Esophagus muscularis mucosa (tissue), 3 donors: ENCODE measurements around the gene SLCO2A1.

ENCODE experiments used
- CTCF ChIP-seq, 3 experiments: fragments of 200-600 bp in 2 of 3; fragments of 450-650 bp in 1 of 3; sonication (generic) in 2 of 3; IDR thresholded peaks; one replicate each; pipeline ENCODE4 v1.5.1; 2017 to 2019; ENCODE audit warnings: antibody characterized with exemption in 3 of 3, mild to moderate bottlenecking in 2 of 3, moderate library complexity in 1 of 3
- POLR2A ChIP-seq: fragments of 450-650 bp; IDR thresholded peaks from one replicate; pipeline ENCODE4 v1.6.1; 2017; ENCODE audit warnings: antibody characterized with exemption, moderate library complexity, mild to moderate bottlenecking, low read depth

DNA sequence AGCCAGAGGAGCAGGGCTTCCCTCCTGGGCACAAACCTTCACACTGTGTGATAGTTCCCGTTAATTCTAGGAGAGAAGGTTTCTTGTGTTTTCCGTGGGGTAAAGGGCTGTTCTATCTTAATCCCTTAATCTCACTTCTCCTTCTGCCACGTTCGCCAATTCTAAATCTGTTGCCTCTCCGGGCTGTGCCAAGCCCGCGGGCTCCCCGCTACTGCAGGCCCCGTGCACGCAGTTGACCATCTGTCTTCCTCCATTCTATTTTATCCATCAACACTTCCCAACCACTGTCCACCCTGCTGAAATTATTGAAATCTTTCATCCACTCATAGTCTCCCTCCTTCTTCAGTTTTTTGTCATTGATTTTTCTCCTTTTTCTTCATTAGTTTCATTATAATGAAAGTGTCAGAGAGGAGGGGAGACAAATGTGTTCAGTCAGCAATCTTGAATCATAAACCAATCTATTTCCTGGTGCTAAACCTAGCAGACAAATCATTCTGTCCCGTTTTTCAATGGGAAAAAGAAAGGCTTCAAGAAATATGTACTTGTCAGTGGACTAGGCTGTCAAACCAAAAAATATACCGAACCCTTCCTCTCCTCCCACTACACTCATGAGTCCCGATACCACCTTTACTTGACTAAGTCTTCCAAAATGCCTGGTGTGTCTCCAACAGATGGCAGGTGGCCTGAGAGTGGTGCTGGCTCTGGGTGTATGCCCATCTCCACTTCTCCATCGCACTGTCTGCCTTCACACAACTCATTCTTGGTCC is 39.6 kb downstream of the SLCO2A1 start:
- TF ChIP-seq POLR2A (no peak), CTCF (IDR thresholded peaks at IDR 0.05) (no peak)
